Skeletal muscle tissue (tissue), 4 donors: ENCODE measurements around the gene HDLBP. TPM values are rescaled to one million over a fixed set of nuclear protein-coding genes. Genes with fewer than 3 reads are reported as not detected.

Experiments used
- H3K27ac ChIP-seq: one replicate; pipeline ENCODE4 v1.7.0; 2013; ENCODE audit warnings: mild to moderate bottlenecking, low read depth, low read length, inconsistent platforms
- H3K27me3 ChIP-seq, 3 donors: one replicate each; pipeline ENCODE4 v1.7.0; 2013; ENCODE audit warnings: low read length in 3 of 3; ENCODE audit not compliant: control insufficient read depth in 3 of 3, insufficient read depth in 3 of 3
- H3K36me3 ChIP-seq, 3 donors: one replicate each; pipeline ENCODE4 v1.7.0; 2013; ENCODE audit warnings: low read length in 3 of 3; ENCODE audit not compliant: control insufficient read depth in 3 of 3, insufficient read depth in 3 of 3
- H3K4me1 ChIP-seq, 3 donors: one replicate each; pipeline ENCODE4 v1.7.0; 2013; ENCODE audit warnings: low read length in 3 of 3, mild to moderate bottlenecking in 3 of 3; ENCODE audit not compliant: control insufficient read depth in 3 of 3, insufficient read depth in 3 of 3
- H3K4me3 ChIP-seq, 3 donors: one replicate each; pipeline ENCODE4 v1.7.0; 2013; ENCODE audit warnings: low read length in 3 of 3
- H3K9ac ChIP-seq, 3 donors: one replicate each; pipeline ENCODE4 v1.7.0; 2013; ENCODE audit warnings: low read length in 3 of 3, mild to moderate bottlenecking in 3 of 3, moderate library complexity in 2 of 3, low read depth in 1 of 3
- H3K9me3 ChIP-seq, 3 donors: one replicate each; pipeline ENCODE4 v1.7.0; 2013; ENCODE audit warnings: low read length in 3 of 3; ENCODE audit not compliant: control insufficient read depth in 3 of 3
- total RNA-seq: library from RNA; depleted of rRNA; stranded (reverse); fragments of >200 nt; gene quantifications from one replicate; pipeline ENCODE4 v1.2.3, GENCODE V29; 2014
- donor health status: Osteomylitis.

The HDLBP gene
- total RNA-seq, 1 donor from 2014 or later: 473 TPM

GRCh38 chr2:241195506-241196130, 119.9 kb downstream of the HDLBP start:
- no peaks in the 10 kb centered on the region for H3K36me3 ChIP-seq
- no peaks in the 10 kb centered on the region for H3K27me3 ChIP-seq
- H3K4me3 ChIP-seq: no peak overlapping the region
- H3K9ac ChIP-seq: no peak overlapping the region
- no peaks in the 10 kb centered on the region for H3K4me1 ChIP-seq
- no peaks in the 10 kb centered on the region for H3K9me3 ChIP-seq
- no peak overlapping the region for H3K27ac ChIP-seq

- Histone ChIP-seq H3K9me3 (no peaks in the 10 kb centered on the region), H3K9ac (no peak overlapping the region), H3K27ac (no peak overlapping the region), H3K36me3 (no peaks in the 10 kb centered on the region), H3K27me3 (no peaks in the 10 kb centered on the region), H3K4me1 (no peaks in the 10 kb centered on the region), H3K4me3 (no peak overlapping the region)
These were observed 120.7 kb downstream of the HDLBP start for GRCh38 chr2:241194811-241195210.

GRCh38 chr2:241193271-241193670, 122.2 kb downstream of the HDLBP start:
- Histone ChIP-seq H3K4me1 (no peaks in the 10 kb centered on the region), H3K9ac (no peak overlapping the region), H3K36me3 (no peaks in the 10 kb centered on the region), H3K4me3 (no peak overlapping the region), H3K27me3 (peaks cover 0 to 5% (median 0%) of the 10 kb centered on the region in 3 donors), H3K27ac (no peak overlapping the region), H3K9me3 (no peaks in the 10 kb centered on the region)

GRCh38 chr2:241191081-241191480, 124.4 kb downstream of the HDLBP start:
- no peak overlapping the region for H3K27ac ChIP-seq
- H3K9ac ChIP-seq: no peak overlapping the region
- no peak overlapping the region for H3K4me3 ChIP-seq
- H3K4me1 ChIP-seq: no peaks in the 10 kb centered on the region
- no peaks in the 10 kb centered on the region for H3K9me3 ChIP-seq
- peaks cover 0 to 12% (median 0%) of the 10 kb centered on the region in 3 donors for H3K27me3 ChIP-seq
- H3K36me3 ChIP-seq: no peaks in the 10 kb centered on the region

- H3K36me3 ChIP-seq: no peaks in the 10 kb centered on the region
- H3K4me3 ChIP-seq: no peak overlapping the region
- no peaks in the 10 kb centered on the region for H3K9me3 ChIP-seq
- no peaks in the 10 kb centered on the region for H3K4me1 ChIP-seq
- H3K27me3 ChIP-seq: peaks cover 0 to 12% (median 0%) of the 10 kb centered on the region in 3 donors
- H3K9ac ChIP-seq: no peak overlapping the region
- H3K27ac ChIP-seq: no peak overlapping the region
These were observed 125.0 kb downstream of the HDLBP start for GRCh38 chr2:241190291-241190981.

GRCh38 chr2:241189856-241190201, 125.6 kb downstream of the HDLBP start:
- no peak overlapping the region for H3K9ac ChIP-seq
- H3K9me3 ChIP-seq: no peaks in the 10 kb centered on the region
- no peak overlapping the region for H3K4me3 ChIP-seq
- peaks cover 0 to 12% (median 0%) of the 10 kb centered on the region in 3 donors for H3K27me3 ChIP-seq
- H3K27ac ChIP-seq: no peak overlapping the region
- no peaks in the 10 kb centered on the region for H3K36me3 ChIP-seq
- no peaks in the 10 kb centered on the region for H3K4me1 ChIP-seq

- no peak overlapping the region for H3K27ac ChIP-seq
- H3K36me3 ChIP-seq: no peaks in the 10 kb centered on the region
- no peak overlapping the region for H3K4me3 ChIP-seq
- no peak overlapping the region for H3K9ac ChIP-seq
- peaks cover 0 to 12% (median 0%) of the 10 kb centered on the region in 3 donors for H3K27me3 ChIP-seq
- H3K9me3 ChIP-seq: no peaks in the 10 kb centered on the region
- H3K4me1 ChIP-seq: no peaks in the 10 kb centered on the region
These were observed 126.2 kb downstream of the HDLBP start for GRCh38 chr2:241189093-241189855.

- Histone ChIP-seq H3K36me3 (peaks cover 0 to under 1% (median 0%) of the 10 kb centered on the region in 3 donors), H3K9ac (no peak within 1 kb of the TSS), H3K9me3 (no peaks in the 10 kb centered on the region), H3K4me3 (no peak within 1 kb of the TSS), H3K27ac (no peak within 1 kb of the TSS), H3K27me3 (peaks cover 0 to 12% (median 0%) of the 10 kb centered on the region in 3 donors), H3K4me1 (no peaks in the 10 kb centered on the region)
These were observed 126.9 kb downstream of the HDLBP start, which contains the start of gene ANO7 for GRCh38 chr2:241188361-241189092. ANO7 (plus strand) TSS chr2:241188677; CDS start chr2:241190064, 1,387 bp downstream.

- H3K27ac ChIP-seq: no peak overlapping the region
- no peaks in the 10 kb centered on the region for H3K9me3 ChIP-seq
- no peak overlapping the region for H3K4me3 ChIP-seq
- H3K36me3 ChIP-seq: peaks cover 3 to 6% (median 4%) of the 10 kb centered on the region in 3 donors
- H3K27me3 ChIP-seq: peaks cover 0 to 12% (median 0%) of the 10 kb centered on the region in 3 donors
- no peaks in the 10 kb centered on the region for H3K4me1 ChIP-seq
- no peak overlapping the region for H3K9ac ChIP-seq
These were observed 127.6 kb downstream of the HDLBP start for GRCh38 chr2:241187918-241188234.
